ENCODE results near the gene CERT1.

GRCh38 chr5:75463726-75464125 lies 47.7 kb downstream of the CERT1 start:
- no peak for TF ChIP-seq EZH2phosphoT487 (IDR thresholded peaks at IDR 0.05; ENCODE audit: borderline replicate concordance, low read depth, low read length)
- TF ChIP-seq, protein P1, sequence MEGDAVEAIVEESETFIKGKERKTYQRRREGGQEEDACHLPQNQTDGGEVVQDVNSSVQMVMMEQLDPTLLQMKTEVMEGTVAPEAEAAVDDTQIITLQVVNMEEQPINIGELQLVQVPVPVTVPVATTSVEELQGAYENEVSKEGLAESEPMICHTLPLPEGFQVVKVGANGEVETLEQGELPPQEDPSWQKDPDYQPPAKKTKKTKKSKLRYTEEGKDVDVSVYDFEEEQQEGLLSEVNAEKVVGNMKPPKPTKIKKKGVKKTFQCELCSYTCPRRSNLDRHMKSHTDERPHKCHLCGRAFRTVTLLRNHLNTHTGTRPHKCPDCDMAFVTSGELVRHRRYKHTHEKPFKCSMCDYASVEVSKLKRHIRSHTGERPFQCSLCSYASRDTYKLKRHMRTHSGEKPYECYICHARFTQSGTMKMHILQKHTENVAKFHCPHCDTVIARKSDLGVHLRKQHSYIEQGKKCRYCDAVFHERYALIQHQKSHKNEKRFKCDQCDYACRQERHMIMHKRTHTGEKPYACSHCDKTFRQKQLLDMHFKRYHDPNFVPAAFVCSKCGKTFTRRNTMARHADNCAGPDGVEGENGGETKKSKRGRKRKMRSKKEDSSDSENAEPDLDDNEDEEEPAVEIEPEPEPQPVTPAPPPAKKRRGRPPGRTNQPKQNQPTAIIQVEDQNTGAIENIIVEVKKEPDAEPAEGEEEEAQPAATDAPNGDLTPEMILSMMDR (conservative IDR thresholded peaks at IDR 0.05; ENCODE audit: low read length), result no peak

Data from OCI-LY7 (cell line).